ENCODE data around the gene TTC13. TPM values are rescaled to one million over a fixed set of nuclear protein-coding genes. Genes with fewer than 3 reads are reported as not detected.

TTC13 gene
- total RNA-seq, 4 donors from 2014 or later: 16.0 to 36.0 (median 22.7) TPM

- H3K27me3 ChIP-seq: no peaks in the 10 kb centered on the region
- peak overlapping the region in 3 of 4 donors; percentile 16 to 20 (median 19) for H3K27ac ChIP-seq
- peaks cover 84 to 88% of the 10 kb centered on the region in 2 donors for H3K4me1 ChIP-seq
- no peak for ATAC-seq
- no peak for TF ChIP-seq POLR2A (IDR thresholded peaks at IDR 0.05)
- TF ChIP-seq, protein P1, sequence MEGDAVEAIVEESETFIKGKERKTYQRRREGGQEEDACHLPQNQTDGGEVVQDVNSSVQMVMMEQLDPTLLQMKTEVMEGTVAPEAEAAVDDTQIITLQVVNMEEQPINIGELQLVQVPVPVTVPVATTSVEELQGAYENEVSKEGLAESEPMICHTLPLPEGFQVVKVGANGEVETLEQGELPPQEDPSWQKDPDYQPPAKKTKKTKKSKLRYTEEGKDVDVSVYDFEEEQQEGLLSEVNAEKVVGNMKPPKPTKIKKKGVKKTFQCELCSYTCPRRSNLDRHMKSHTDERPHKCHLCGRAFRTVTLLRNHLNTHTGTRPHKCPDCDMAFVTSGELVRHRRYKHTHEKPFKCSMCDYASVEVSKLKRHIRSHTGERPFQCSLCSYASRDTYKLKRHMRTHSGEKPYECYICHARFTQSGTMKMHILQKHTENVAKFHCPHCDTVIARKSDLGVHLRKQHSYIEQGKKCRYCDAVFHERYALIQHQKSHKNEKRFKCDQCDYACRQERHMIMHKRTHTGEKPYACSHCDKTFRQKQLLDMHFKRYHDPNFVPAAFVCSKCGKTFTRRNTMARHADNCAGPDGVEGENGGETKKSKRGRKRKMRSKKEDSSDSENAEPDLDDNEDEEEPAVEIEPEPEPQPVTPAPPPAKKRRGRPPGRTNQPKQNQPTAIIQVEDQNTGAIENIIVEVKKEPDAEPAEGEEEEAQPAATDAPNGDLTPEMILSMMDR (IDR thresholded peaks at IDR 0.05 in 4 of 5, conservative IDR thresholded peaks at IDR 0.05 in 1 of 5): no peak
- H3K36me3 ChIP-seq: no peaks in the 10 kb centered on the region
- no peaks in the 10 kb centered on the region for H3K9me3 ChIP-seq
- intact Hi-C loops (cut with DNase I; ENCODE audit: low total_unique reads) (no loop called here), in situ Hi-C loops (cut with MboI; ENCODE audit: low sequenced_read_pairs in 4 of 4) (no loop called here)
- no peak overlapping the region for H3K4me3 ChIP-seq
- DNase-seq: no peak
Observed at GRCh38 chr1:230858918-230859729, 119.5 kb downstream of the TTC13 start.

DNA sequence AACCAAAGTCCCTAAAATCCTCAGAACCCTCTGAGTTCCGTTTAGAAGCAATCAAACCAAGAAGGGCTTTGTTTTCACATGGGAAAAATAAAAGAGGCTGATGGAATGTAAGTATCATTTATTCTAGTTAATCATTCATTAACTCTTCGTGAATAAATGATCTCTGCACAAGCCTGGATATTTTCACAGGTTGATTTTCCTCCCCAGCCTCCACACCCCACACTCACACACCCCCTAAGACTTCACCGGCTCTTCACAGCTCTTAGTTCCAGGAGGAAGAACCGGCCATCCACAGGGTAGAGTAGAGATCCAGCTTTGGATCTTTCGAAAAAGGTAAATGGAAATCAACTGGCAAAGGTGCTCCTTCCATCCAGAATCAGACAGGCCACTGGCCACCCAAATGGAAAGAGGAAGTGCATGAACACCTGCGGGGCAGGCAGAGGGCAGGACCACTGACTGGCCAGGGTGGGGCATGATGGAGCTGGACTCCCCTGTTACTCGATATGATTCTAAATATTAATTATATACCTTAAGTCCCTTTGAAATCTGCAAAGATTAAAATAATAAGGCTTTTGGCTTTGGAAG is 120.3 kb downstream of the TTC13 start:
- TF ChIP-seq, protein P1 (IDR thresholded peaks at IDR 0.05 in 4 of 5, conservative IDR thresholded peaks at IDR 0.05 in 1 of 5): no peak
- no peak for TF ChIP-seq POLR2A (IDR thresholded peaks at IDR 0.05)
- Histone ChIP-seq H3K27me3 (no peaks in the 10 kb centered on the region), H3K27ac (peak overlapping the region in 3 of 4 donors; percentile 14 to 35 (median 16)), H3K36me3 (no peaks in the 10 kb centered on the region), H3K9me3 (no peaks in the 10 kb centered on the region), H3K4me3 (no peak overlapping the region), H3K4me1 (peaks cover 84 to 86% of the 10 kb centered on the region in 2 donors)
- in situ Hi-C loops (cut with MboI; ENCODE audit: low sequenced_read_pairs in 4 of 4): no loop called here
- ATAC-seq (no peak), DNase-seq (no peak)
- intact Hi-C loops (cut with DNase I; ENCODE audit: low total_unique reads): no loop called here

DNA sequence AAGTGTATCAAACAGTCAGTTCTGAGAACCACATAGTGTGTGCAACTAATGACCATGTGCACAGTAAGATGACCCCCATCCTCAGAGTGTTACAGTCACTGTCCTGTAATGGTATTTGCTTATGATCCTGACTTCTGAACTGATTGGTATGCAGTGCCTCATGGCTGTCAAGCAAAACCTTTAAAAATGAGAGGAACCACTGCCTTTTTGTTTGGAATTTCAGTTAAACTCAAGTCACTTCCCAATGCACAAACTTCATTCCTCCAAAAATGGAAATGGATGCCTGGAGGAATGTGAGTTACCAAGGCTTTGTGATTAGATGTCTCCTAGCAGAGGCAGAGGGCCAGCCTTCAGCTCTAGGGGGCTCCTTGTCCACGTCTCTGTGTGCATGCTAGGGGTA is 120.8 kb downstream of the TTC13 start:
- Histone ChIP-seq H3K4me3 (no peak overlapping the region), H3K36me3 (peaks cover 0 to 5% of the 10 kb centered on the region in 2 donors), H3K27ac (peak overlapping the region in 3 of 4 donors; percentile 16 to 35 (median 28)), H3K27me3 (no peaks in the 10 kb centered on the region), H3K9me3 (no peaks in the 10 kb centered on the region), H3K4me1 (peaks cover 84 to 86% of the 10 kb centered on the region in 2 donors)
- DNase-seq (no peak), ATAC-seq (no peak)
- intact Hi-C loops (cut with DNase I; ENCODE audit: low total_unique reads): no loop called here
- in situ Hi-C loops (cut with MboI; ENCODE audit: low sequenced_read_pairs in 4 of 4): no loop called here
- no peak for TF ChIP-seq POLR2A (IDR thresholded peaks at IDR 0.05)
- TF ChIP-seq, protein P1 (IDR thresholded peaks at IDR 0.05 in 4 of 5, conservative IDR thresholded peaks at IDR 0.05 in 1 of 5): no peak

GRCh38 chr1:230857077-230857476 is 121.6 kb downstream of the TTC13 start:
- intact Hi-C loops (cut with DNase I; ENCODE audit: low total_unique reads): no loop called here
- H3K4me3 ChIP-seq: no peak overlapping the region
- in situ Hi-C loops (cut with MboI; ENCODE audit: low sequenced_read_pairs in 4 of 4): no loop called here
- no peak for TF ChIP-seq POLR2A (IDR thresholded peaks at IDR 0.05)
- TF ChIP-seq, protein P1 (IDR thresholded peaks at IDR 0.05 in 4 of 5, conservative IDR thresholded peaks at IDR 0.05 in 1 of 5): no peak
- H3K27me3 ChIP-seq: no peaks in the 10 kb centered on the region
- ATAC-seq (no peak), DNase-seq (no peak)
- peak overlapping the region in 2 of 4 donors; percentile 28 to 89 for H3K27ac ChIP-seq
- peaks cover 0 to 8% of the 10 kb centered on the region in 2 donors for H3K36me3 ChIP-seq
- no peaks in the 10 kb centered on the region for H3K9me3 ChIP-seq
- H3K4me1 ChIP-seq: peaks cover 77 to 86% of the 10 kb centered on the region in 2 donors

MicroRNAs within 50 kb of the gene (microRNA counts, 767-probe panel; counts per million panel counts)
- 356 to 448 counts per million in 2 donors for microRNA hsa-miR-1182

Other genes with a start within 250 kb of the TTC13 start
- not detected for gene CAPN9, start 231.5 kb downstream of the TTC13 start, total RNA-seq
- gene C1orf198, start 110.3 kb downstream of the TTC13 start, total RNA-seq: 100 to 1,000 TPM; 281 to 590 (median 339) TPM
- 10 to 100 TPM in 2 of 4 donors, 1 to 10 TPM in 2; 7.9 to 21.3 (median 10.5) TPM for gene ARV1, start 233 bp upstream of the TTC13 start, total RNA-seq
- 1 to 10 TPM; 2.1 to 8.6 (median 5.3) TPM for gene FAM89A, start 61.4 kb upstream of the TTC13 start, total RNA-seq
- not detected for gene TRIM67, start 183.2 kb upstream of the TTC13 start, total RNA-seq